ENCODE data around the gene ZEB1. TPM values are rescaled to one million over a fixed set of nuclear protein-coding genes. Genes with fewer than 3 reads are reported as not detected.

Gene ZEB1
- total and polyA plus RNA-seq, 2 of the 13 experiments (the other 11 are each of a cell fraction or from before 2014, with no cell fraction given): 9.6 to 18.0 TPM

GRCh38 chr10:31319602-31320549, 860 bp downstream of the ZEB1 start:
- no peak for FAIRE-seq
- intact Hi-C loops (cut with micrococcal nuclease; ENCODE audit: unreplicated experiment): loop anchor here (2.0 to 5.0 kb wide), 2 partner anchors 82 to 149 kb away; no protein-coding TSS in a partner anchor
- Histone ChIP-seq H3K9me3 (ENCODE audit: low read length) (no peaks in the 10 kb centered on the region), H3K79me2 (ENCODE audit: insufficient read depth, low read length) (peaks cover 45% of the 10 kb centered on the region), H3K36me3 (replicated peaks in 1 of 2; ENCODE audit: control insufficient read depth in 1 of 2, insufficient read depth in 2 of 2, low read length in 2 of 2) (no peaks in the 10 kb centered on the region), H2AFZ (ENCODE audit: low read length) (no peak overlapping the region), H3K27ac (ENCODE audit: extremely low read length, insufficient read depth, low read length) (peak overlapping the region; percentile 94), H3K9ac (ENCODE audit: insufficient read depth, low read depth, low read length) (peak overlapping the region; percentile 85), H3K4me2 (ENCODE audit: low read depth, low read length) (peak overlapping the region; percentile 78), H3K4me3 (replicated peaks in 1 of 3; ENCODE audit: insufficient read depth in 1 of 3, low read depth in 2 of 3, low read length in 3 of 3) (peak overlapping the region; percentile 97), H4K20me1 (ENCODE audit: insufficient read depth, low read length) (peaks cover 13% of the 10 kb centered on the region), H3K4me1 (ENCODE audit: insufficient read depth, low read length) (peaks cover 28% of the 10 kb centered on the region), H3K27me3 (ENCODE audit: control insufficient read depth in 1 of 2, insufficient read depth in 2 of 2, low read length in 2 of 2) (no peaks in the 10 kb centered on the region; a peak in 1 of 5 replicates)
- peak; percentile 31 for ATAC-seq
- DNase-seq (ENCODE audit: low spot score): no peak
- CTCF ChIA-PET (ENCODE audit: low intra/inter-chr PET ratio, low total read pairs): no interaction called here
- POLR2A ChIA-PET: no interaction called here
- in situ Hi-C loops (cut with HindIII; ENCODE audit: extremely low pct_ligation_motif_present, low pct_unique_long_range_greater_than_20kb): no loop called here
- no TSS peak for BruUV-seq (replicated peaks)
- 1% methylated on average over 19 of the region's 129 CpGs for WGBS (ENCODE audit: low lambda C conversion rate)
- TF ChIP-seq CERS6 (CRISPR knock-in tag; IDR thresholded peaks at IDR 0.05): no peak
- TF ChIP-seq GRHL1 (CRISPR knock-in tag; conservative IDR thresholded peaks at IDR 0.05): no peak
- peak; percentile 12 for TF ChIP-seq HNRNPK (IDR thresholded peaks at IDR 0.05; ENCODE audit: low read depth, low read length, poor library complexity, severe bottlenecking)
- TF ChIP-seq ZFY (CRISPR knock-in tag; IDR thresholded peaks at IDR 0.05): no peak
- no peak for TF ChIP-seq ZNF124 (CRISPR knock-in tag; IDR thresholded peaks at IDR 0.05)
- TF ChIP-seq ZBTB1 (CRISPR knock-in tag; IDR thresholded peaks at IDR 0.05; ENCODE audit: borderline replicate concordance): no peak
- TF ChIP-seq ZNF572 (CRISPR knock-in tag; IDR thresholded peaks at IDR 0.05): no peak
- TF ChIP-seq MXD3 (CRISPR knock-in tag; IDR thresholded peaks at IDR 0.05): peak; percentile 13; the same call in 1 of the 2 replicates
- TF ChIP-seq ZFP82 (CRISPR knock-in tag; IDR thresholded peaks at IDR 0.05; ENCODE audit: borderline replicate concordance): no peak
- 0 out of 2 replicates have a peak, but pooled peaks have one; percentile 3 for TF ChIP-seq HOXA5 (CRISPR knock-in tag; IDR thresholded peaks at IDR 0.05)
- peak; percentile 2; the same call in 1 of the 2 replicates for TF ChIP-seq TARDBP (CRISPR knock-in tag; IDR thresholded peaks at IDR 0.05)
- TF ChIP-seq HOXD1 (CRISPR knock-in tag; IDR thresholded peaks at IDR 0.05): no peak
- TF ChIP-seq ZNF782 (CRISPR knock-in tag; IDR thresholded peaks at IDR 0.05; ENCODE audit: borderline replicate concordance): no peak
- TF ChIP-seq GTF3A (CRISPR knock-in tag; conservative IDR thresholded peaks at IDR 0.05): no peak
- no peak for TF ChIP-seq SALL1 (CRISPR knock-in tag; IDR thresholded peaks at IDR 0.05)
- TF ChIP-seq TFDP1 (CRISPR knock-in tag; IDR thresholded peaks at IDR 0.05; ENCODE audit: borderline replicate concordance): no peak
- no peak for TF ChIP-seq ZNF451 (CRISPR knock-in tag; IDR thresholded peaks at IDR 0.05)
- no peak for TF ChIP-seq ZNF44 (CRISPR knock-in tag; IDR thresholded peaks at IDR 0.05)
- no peak for TF ChIP-seq MAFK (conservative IDR thresholded peaks at IDR 0.05 in 1 of 2, IDR thresholded peaks at IDR 0.05 in 1 of 2; ENCODE audit: low read length in 2 of 2)
